NCI-H2081 treated with DMSO at 0.1 percent for 48 hours (cell line): ENCODE results near the gene ATG7.
"Not testable (repeated sequence)": the region's sequence is repeated elsewhere in the genome, so short reads cannot be mapped to it uniquely, and the experiment has no call there.

Source experiments
- DNase-seq: peaks from one replicate; lab custom pipeline; 2025; lab: John Stamatoyannopoulos, UW

The ATG7 gene

DNA sequence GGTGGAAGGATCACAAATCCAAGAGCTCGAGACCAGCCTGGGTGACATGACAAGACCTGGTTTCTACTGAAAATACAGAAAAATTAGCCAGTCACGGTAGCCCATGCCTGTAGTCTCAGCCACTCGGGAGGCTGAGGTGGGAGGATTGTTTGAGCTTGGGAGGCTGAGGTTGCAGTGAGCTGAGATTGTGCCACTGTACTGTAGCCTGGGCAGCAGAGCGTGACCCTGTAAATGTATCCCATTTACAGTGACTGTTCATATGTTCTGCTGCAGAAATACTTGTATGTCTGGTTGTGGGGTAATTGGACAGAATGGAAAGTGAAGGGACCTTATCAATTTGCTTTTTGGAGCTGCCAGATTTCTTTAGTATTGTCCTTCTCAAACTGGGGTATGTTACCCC is 24.9 kb downstream of the ATG7 start:
- no peak for DNase-seq

DNA sequence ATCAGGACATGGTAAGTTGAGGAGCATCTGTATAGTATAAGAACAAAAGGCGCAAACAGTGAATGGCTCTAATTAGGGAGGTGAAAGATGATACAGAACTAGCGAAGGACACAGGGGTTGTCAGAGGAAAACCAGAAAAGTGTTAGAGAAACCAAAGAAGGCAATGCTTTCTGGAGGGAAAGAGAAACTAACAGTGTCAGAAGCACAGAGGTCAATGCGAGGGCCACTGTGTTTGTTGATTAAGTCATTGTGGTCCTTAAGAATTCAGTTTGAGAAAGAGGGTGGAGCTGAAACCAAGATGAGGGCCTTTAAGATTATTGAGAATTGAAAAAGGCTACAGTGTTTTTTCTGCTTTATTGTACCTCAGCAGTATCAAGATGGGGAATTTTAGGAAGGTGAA is 28.8 kb downstream of the ATG7 start:
- no peak for DNase-seq

DNA sequence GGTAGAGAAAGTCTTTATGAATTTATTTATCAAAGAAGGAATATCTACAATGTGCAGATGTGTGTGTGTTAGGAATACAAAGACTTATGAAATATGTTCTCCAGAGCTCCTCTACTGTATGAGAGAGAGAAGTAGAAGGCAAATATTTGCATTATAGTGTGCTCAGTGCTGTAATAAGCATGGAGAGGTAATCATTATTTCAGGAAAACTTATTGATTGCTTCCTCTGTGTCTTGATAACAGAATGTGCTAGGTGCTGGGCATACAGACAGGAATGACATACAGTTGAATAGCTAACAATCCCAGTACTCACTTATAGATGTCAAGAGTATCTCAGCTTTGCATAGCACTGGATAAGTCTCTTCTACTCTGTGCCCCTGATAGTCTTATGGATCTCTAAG is 30.2 kb downstream of the ATG7 start:
- no peak for DNase-seq

DNA sequence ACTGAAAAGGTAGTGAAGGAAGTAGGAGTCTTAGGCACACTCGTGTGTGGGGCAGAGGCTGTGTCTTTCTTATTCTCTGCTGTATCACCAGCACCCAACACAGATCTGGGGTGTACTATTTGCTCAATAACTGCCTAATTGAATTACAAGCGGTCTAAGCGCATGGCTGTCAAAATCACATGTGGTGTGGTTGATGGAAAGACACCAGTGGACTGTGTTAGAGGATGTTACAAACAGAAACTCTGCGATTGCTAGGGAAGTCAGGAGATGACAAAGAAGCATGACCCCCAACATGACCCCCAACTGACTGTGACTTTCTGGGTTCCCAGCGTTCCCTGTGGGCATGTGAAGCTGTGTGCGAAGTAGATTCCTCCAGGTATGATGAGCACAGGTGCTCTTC is 32.0 kb downstream of the ATG7 start:
- no peak for DNase-seq

DNA sequence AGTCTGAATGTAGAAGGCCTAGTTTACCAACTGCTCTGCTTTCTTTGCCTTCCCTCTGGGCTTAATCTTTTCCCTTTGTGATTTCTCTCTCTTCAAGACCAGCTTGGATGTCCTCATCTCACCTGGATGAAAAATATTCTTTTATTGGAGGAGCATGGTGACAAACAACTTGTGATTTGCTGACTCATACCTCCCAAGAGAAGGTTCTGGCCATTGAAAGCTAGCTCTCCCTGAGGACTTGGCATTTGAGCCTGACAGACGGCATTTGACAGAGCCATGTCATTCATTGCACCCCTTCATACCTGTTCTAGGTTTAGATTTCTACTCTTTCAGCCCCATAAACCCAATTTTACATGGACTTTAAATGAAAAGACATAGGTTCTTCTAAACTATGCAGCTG is 33.3 kb downstream of the ATG7 start:
- no peak for DNase-seq

DNA sequence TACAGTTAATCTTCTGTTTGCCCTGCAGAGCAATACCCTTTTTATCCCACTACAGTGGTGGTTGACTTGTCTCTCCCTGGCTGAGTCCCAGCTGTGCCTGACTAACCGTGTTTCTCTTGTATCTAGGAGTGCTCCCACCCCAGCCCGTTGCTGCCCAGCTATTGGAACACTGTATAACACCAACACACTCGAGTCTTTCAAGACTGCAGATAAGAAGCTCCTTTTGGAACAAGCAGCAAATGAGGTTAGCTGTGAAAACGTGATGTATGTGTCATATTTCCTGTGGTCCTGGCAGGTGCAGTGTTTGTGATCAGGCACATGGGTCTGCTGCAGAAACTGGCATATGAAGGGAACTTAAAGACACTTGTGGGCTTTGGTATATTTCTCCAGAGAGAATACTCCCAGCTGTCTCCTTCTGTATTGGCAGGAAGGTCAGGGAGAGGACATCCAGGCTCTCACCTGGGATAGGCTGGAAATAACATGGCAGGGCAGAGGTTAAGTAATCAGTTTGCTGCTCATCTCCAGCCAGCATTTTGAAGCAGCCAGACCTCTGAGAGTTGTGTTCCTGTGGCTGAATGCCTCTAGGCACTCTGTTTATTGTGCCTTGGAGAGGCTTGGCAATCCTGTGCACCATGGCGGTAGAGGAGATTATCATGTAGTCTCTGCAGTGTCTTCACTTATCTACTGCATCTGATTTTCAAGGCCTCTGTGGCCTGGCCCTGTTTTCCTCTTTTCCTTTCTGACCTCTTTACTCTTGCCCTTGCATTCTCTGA is 34.8 kb downstream of the ATG7 start:
- no peak for DNase-seq

DNA sequence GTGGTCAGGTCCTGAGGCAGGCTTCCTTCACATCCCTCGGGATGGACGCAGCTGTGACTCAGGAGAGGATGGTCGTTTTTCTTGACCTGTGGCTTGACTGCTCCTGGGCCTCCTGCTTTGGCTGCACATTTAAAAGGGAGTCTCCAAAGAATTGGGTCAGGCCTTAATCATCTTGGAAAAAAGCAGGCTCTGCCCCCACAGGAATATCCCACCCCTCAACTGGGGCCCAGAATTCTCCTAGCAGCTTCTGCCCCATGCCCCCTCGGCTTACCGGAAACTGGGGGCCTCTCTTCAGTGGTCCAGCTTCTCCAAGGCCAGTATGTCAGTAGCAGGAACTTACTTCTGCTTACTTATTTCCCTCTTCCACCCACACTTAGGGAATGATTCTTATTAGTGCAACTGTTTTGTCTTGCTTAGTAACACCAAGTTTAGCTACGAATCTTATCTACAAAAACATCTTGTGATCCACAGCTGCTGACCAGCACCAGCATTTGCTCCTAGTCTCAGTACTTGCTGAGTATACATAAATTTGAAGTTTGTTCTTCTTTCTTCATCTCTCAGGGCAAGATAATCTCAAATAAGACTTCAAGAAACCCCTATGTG is 35.7 kb downstream of the ATG7 start:
- DNase-seq: no peak

DNA sequence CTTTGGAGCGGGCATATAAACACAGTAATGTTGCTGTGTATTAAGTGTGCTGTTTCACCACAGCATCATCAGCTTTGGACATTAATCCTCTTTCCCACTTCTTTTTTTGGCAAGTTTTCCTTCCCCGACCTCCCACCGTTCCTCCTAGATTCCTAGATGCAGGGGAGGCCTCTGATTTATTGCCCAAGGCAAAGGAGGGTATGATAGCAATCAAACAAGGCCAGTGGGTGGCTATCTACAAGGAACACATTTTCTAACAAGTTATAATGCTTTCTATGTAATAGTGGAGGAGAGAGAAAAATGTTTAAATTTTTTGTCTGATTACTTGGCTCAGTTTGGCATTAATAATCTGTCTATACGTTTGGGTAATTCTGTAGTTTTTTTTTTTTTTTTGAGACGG is 38.1 kb downstream of the ATG7 start:
- DNase-seq: no peak

DNA sequence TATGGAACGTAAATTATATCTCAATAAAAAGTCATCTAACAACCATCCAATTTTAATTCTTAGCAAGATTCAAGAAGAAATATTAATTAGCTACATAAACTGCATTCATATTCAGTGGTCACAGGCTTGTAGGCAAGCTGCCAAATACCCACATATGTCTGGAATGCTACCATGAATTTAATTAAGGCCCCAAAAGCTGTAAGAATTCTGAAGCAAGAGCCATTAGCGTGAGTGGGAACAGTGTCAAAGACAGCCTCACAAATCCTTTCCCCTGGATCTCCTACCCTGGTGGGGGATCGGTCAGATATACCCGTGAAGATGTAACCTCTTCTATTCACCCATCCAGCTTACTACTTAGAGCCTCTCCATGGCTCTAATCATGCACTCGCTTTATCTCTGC is 40.0 kb downstream of the ATG7 start:
- no peak for DNase-seq

DNA sequence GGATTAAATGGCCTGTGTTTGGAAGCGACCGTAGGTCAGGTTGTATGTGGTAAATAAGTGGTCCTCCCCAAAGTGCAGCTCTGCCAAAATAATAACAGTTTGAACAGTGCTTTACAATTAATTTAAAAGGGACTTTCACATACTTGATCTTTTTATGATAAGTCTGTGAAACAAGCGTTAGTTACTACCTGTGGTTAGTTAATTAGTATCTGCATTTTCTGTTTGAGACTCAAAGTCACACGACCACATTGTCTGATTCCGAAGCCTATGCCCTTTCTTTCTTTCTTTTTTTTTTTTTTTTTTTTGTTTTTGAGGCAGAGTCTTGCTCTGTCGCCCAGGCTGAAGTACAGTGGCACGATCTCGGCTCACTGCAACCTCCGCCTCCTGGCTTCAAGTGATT is 45.1 kb downstream of the ATG7 start:
- DNase-seq: no peak

DNA sequence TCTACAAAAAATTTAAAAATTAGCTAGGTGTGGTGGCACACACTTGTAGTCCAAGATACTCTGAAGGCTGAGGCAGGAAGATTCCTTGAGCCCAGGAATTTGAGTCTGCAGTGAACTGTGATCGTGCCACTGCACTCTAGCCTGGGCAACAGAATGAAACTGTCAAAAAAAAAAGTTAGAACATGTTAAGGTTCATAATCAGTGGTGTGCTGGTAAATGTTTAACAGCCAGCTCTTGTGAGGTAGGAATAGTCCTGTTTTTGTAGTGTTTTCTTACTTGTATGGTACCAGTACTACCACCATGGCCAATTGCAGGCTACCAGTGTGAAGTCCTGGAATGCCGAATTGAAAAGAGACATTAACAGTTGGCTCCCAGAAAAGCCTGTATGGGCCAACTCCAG is 50.7 kb downstream of the ATG7 start:
- no peak for DNase-seq

DNA sequence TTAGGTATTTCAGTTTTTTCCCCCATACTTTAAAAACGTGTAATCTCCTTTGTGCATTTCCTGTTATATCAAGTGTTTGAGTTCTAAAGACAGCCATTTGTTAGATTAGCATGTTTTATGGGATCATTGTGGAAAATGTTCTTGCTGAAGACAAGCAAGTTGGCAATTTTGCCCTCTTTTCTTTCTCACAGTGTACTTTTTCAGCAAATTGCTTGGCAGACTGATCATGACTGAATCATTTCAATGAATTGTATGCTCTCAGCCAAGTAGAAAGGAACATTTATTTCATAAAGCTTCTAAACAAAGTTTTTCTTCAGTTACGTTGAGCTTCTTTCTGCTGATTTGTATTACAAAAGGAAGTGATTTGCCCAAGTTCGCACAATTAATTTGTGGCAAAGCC is 51.6 kb downstream of the ATG7 start:
- DNase-seq: no peak

DNA sequence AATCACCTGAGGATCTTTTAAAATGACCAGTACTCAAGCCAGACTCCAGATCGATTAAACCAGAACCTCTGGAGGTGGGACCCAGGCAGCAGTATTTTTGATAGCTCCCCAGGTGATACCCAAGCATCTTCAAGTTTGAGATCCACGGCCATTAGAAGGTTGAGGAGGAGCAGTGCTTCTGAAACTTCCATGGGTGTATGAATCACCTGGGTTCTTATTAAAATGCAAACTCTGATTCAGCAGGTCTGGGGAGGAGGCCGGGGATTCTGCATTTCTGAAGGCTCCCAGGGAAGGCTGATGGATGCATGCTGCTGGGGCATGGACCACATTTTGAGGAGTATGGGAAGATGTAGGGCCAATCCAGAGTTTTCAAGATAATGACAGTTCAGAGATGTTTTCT is 55.4 kb downstream of the ATG7 start:
- DNase-seq: no peak

DNA sequence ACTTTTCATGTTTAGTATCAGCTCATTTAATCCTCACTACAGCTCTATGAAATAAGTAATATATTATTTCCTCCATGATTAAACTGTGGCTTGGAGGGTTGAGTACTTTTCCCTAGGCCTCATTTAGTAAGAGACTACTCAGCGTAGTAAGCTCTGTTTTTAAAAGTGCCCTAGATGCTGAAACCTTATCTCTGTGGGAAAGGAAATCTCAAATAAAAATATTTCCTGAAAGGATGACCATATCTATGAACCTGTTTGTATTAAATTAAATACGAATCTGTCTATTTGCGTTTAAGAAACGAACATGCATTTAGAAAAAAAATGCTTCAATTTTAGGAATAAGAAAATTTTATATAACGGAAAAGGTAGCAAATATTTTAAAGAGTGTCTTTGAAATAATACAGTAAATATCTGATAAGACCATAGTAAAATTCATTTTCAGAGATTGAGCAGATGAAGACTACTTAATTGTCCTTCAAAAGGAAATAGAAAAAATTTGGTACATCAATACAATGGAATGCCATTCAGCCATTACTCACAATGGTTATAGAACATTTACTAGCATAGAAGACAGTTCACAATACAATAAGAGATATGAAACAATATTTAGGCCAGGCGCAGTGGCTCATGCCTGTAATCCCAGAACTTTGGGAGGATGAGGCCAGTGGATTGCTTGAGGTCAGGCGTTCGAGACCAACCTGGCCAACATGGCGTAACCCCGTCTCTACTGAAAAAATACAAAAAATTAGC is 56.2 kb downstream of the ATG7 start:
- DNase-seq: no peak

DNA sequence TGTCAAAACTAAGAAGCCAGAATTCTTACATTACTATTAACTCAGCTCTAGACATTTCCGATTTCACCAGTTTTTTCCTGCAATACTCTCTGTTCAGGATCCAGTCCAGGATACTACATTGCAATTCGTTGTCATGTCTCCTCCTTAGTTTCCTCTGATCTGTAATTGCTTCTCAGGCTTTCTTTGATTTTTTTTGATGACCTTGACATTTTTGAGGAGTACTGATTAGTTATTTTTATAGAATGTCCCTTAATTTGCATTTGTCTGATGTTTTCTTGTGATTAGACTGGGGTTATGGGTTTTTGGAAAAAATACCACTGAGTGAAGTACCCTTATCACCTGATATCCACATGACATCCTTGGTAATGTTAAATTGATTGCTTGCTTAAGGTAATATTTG is 57.6 kb downstream of the ATG7 start:
- DNase-seq: no peak

DNA sequence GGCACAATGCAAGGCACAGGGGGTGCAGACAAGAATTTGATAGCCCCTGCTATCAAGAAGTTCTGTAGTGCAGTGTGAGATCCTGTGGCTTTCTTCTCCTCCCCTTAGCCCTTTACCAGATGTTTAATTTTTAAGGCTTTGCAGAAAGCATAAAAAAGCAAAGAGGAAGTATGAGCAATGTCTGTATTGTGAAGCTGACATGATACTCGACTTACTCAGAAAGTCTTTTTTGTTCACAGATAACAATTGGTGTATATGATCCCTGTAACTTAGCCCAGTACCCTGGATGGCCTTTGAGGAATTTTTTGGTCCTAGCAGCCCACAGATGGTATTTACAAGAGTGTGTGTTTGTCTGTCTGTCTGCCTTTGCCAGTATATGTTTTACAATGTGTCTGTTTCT is 58.9 kb downstream of the ATG7 start:
- no peak for DNase-seq

DNA sequence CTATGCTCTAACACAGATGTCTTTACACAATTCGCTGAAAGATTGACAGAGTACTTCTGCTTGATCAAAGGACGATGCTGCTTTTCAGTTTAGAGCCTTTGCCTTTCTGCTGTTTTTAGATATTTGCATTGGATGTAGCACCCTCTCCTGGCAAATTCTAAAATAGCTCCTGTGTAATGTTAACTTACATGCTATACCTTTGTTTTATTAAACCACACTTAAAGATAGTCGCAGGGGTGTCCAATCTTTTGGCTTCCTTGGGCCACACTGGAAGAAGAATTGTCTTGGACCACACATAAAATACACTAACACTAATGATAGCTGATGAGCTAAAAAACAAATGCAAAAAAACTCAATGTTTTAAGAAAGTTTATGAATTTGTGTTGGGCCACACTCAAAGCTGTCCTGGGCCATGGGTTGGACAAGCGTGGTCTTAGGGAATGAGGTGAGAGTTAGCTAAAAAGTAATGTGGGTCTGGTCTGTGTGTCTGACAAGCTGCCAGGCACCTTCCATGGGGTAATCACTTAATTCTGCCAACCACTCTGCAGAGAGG is 62.9 kb downstream of the ATG7 start:
- no peak for DNase-seq

DNA sequence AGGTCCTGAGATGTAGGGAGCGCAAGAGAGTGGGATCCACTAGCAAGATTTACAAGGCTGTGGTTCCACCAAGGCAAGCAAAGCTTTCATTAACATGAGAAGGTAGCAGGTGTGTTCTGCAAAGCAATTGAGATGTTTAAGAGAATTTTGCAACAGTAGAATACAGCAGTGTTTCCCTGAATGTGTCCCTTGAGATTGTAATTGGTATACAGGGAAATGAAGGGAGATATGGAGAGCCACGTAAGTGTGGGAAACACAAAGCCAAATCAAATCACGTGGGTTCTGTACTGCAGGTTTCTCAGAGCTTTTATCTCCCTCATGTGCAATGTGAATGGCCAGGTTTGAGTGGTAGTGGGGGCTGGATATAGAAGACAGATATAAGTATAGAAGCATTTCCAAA is 67.3 kb downstream of the ATG7 start:
- no peak for DNase-seq

DNA sequence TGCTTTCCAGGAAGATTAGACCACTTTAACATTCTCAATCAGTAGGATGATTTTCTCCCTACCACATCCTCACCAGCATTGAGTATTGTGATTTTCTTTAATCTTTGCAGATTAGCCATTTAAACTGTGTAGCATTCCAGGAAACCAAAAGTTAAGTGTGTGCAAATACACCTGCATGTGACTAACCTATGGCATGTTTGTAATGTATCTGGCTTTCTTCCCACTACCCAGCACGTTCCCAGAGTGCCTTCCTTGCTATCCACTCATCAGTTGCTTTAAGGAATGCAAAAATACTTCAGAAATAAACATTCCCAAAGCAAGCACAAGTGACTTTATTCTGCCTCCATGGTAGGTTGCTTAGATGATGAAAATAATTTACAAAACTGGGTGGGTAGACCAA is 74.2 kb downstream of the ATG7 start:
- DNase-seq: no peak

DNA sequence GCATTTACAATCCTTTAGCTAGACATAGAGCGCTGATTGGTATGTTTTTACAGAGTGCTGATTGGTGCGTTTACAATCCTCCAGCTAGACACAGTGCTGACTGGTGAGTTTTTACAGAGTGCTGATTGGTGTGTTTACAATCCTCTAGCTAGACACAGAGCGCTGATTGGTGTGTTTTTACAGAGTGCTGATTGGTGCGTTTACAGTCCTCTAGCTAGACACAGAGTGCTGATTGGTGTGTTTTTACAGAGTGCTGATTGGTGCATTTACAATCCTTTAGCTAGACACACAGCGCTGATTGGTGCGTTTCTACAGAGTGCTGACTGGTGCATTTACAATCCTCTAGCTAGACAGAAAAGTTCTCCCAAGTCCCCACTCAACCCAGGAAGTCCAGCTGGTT is 76.7 kb downstream of the ATG7 start:
- DNase-seq: not testable (repeated sequence)

DNA sequence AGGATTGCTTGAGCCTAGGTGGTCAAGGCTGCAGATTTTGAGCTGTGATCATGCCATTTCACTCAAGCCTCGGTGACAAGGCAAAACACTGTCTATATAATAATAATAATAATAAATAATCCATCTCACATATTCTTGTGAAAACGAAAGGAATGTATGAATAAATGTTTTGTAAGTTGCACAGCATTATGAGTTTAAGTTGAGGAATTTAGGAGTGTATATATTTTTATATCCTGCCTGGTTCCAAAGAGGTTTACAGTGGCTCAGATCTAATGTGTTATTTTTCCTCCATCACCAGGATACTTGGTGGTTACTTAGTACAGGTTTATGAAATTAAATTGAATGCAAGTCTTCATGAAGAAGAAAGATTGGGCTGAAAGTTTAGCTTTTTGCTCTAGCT is 77.2 kb downstream of the ATG7 start:
- DNase-seq: no peak

DNA sequence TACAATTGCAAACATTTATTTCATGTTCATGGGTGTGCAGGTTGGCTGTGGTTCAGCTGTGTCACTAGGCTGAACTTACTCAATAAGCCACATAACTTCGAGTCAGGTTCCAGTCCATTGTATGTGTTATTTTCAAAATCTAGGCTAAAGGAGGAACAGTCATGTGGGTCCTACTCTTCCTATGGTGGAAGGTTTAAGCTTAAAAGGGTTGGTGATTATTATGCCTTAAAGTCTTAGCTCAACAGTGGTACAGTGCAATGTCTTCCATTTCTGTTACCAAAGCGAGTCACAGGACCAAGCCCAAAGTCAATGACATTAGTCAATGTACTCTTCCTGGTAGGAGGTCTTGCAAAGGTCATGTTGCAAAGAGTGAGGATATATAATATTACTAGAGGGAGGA is 78.2 kb downstream of the ATG7 start:
- no peak for DNase-seq

DNA sequence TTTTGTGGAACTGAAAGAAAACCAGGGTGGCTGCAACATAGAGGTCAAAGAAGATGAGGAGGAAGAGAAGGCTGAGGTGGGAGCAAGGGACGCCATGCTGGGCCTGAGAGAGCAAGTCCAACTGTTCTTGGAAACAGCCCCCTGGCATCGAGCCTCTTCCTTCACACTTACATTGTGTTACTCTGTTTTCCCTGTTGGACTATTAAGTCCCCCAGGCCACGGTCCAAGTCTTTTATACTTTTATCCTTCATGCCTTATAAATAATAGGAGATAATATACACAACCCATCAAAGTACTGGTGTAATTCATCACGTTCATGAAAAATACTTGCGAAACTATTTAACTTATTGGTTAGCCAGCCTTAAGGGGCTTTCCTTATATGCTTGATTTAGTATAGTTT is 79.3 kb downstream of the ATG7 start:
- DNase-seq: no peak
